Upper lobe of right lung (tissue), 1 donor: Measurements from ENCODE around the gene DISP3. TPM values are rescaled to one million over a fixed set of nuclear protein-coding genes. Genes with fewer than 3 reads are reported as not detected.

ENCODE experiments used
- ATAC-seq: fragments of 200-7000 bp; cut with Tn5 transposase; one replicate; pipeline ENCODE4 v1.9.1; 2020; ENCODE audit warnings: mild to moderate bottlenecking, moderate library complexity
- DNase-seq: peaks from one replicate; pipeline ENCODE4 v3.0.0-alpha.2; 2020
- H3K27ac ChIP-seq: fragments of 200-600 bp; one replicate; pipeline ENCODE4 v1.8.0; 2022
- H3K27me3 ChIP-seq: fragments of 200-600 bp; one replicate; pipeline ENCODE4 v1.8.0; 2022; ENCODE audit warnings: mild to moderate bottlenecking
- H3K36me3 ChIP-seq: fragments of 200-600 bp; one replicate; pipeline ENCODE4 v1.8.0; 2022
- H3K4me1 ChIP-seq: fragments of 200-600 bp; one replicate; pipeline ENCODE4 v1.8.0; 2022
- H3K4me3 ChIP-seq: fragments of 200-600 bp; one replicate; pipeline ENCODE4 v1.8.0; 2022; ENCODE audit warnings: mild to moderate bottlenecking
- H3K9me3 ChIP-seq: fragments of 200-600 bp; one replicate; pipeline ENCODE4 v1.8.0; 2022
- intact Hi-C: fragments of 100-400 bp; cut with DNase I; formaldehyde crosslinking; loops from one replicate; pipeline ENCODE4 v1.11.0; 2022
- total RNA-seq: library from RNA; stranded (reverse); fragmentation: NEBNext Ultra II Directional; extraction: Animal tissue kit (Norgen Biotek cat#: 25700); gene quantifications from one replicate; pipeline ENCODE4 v1.2.1, GENCODE V29; 2021
- TF ChIP-seq, protein P1 (sequence below): fragments of 200-600 bp; IDR thresholded peaks from one replicate; pipeline ENCODE4 v1.8.0; 2022; ENCODE audit warnings: antibody characterized with exemption
- donor health status: DM: no; HTN: yes; CAD: no; lungs with severe emphysema.

The DISP3 gene
- total RNA-seq, 1 donor from 2014 or later = not detected

DNA sequence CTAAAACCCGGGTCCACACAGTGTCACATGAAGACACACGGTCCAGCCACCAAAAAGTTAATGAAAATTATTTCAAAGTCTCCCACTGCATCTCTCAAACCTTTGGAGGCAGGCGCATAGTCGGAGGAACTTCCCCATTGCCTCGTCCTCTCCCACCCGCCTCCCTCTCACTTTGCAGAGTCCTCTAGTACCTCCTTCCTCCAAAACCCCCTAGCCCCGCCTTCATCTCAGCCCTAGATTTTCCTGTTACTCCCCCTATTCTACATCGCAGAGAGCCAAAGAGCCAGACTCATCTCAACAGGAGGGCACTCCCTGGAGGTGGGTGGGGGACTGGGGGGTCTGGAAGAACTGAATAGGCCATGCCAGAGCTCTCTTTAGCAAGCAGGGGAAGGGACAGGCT is 79.3 kb downstream of the DISP3 start:
- H3K9me3 ChIP-seq = no peaks in the 10 kb centered on the region
- H3K27me3 ChIP-seq = peaks cover 46% of the 10 kb centered on the region
- TF ChIP-seq, protein P1, sequence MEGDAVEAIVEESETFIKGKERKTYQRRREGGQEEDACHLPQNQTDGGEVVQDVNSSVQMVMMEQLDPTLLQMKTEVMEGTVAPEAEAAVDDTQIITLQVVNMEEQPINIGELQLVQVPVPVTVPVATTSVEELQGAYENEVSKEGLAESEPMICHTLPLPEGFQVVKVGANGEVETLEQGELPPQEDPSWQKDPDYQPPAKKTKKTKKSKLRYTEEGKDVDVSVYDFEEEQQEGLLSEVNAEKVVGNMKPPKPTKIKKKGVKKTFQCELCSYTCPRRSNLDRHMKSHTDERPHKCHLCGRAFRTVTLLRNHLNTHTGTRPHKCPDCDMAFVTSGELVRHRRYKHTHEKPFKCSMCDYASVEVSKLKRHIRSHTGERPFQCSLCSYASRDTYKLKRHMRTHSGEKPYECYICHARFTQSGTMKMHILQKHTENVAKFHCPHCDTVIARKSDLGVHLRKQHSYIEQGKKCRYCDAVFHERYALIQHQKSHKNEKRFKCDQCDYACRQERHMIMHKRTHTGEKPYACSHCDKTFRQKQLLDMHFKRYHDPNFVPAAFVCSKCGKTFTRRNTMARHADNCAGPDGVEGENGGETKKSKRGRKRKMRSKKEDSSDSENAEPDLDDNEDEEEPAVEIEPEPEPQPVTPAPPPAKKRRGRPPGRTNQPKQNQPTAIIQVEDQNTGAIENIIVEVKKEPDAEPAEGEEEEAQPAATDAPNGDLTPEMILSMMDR = no peak
- ATAC-seq = no peak
- H3K36me3 ChIP-seq = no peaks in the 10 kb centered on the region
- H3K4me1 ChIP-seq = no peaks in the 10 kb centered on the region
- no peak overlapping the region for H3K4me3 ChIP-seq
- peak; percentile 28 for DNase-seq
- intact Hi-C loops = no loop called here
- no peak overlapping the region for H3K27ac ChIP-seq

DNA sequence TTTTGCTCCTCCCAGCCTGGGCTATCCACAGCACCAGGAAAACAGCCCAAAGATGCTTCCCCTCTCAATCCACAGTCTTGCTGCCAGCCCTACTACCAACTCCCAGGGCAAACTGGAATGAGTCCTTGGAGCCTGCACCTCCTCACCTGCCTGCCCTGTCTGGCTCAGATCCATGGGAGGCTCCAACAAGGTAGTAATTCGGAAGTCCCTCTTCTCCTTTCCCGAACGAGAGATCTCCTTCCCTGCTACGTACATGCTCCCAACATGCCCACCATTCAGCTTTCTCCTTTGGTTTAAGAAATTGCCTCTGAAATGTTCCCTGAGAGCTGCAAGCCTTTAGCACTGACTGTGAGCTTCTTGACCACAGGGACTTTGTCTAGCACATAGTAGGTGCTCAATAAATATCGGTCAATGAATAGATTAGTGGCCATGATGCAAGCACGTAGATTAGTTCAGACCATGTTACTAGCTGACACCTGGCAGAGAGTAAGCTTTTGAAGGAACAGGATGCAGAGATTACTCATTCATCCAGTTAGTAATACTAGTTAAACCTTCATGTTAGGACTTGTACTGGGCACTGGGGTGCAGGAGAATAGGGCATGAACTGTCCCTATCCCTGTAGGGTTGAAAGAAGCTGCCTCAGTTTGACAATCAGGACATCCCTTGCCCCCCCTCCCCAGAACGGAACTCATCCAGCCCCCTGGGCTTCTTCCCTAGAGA is 80.1 kb downstream of the DISP3 start:
- Histone ChIP-seq H3K4me1 (no peaks in the 10 kb centered on the region), H3K27ac (no peak overlapping the region), H3K36me3 (no peaks in the 10 kb centered on the region), H3K4me3 (no peak overlapping the region), H3K27me3 (peaks cover 42% of the 10 kb centered on the region), H3K9me3 (no peaks in the 10 kb centered on the region)
- intact Hi-C loops = no loop called here
- no peak for DNase-seq
- TF ChIP-seq, protein P1 = no peak
- ATAC-seq = no peak

DNA sequence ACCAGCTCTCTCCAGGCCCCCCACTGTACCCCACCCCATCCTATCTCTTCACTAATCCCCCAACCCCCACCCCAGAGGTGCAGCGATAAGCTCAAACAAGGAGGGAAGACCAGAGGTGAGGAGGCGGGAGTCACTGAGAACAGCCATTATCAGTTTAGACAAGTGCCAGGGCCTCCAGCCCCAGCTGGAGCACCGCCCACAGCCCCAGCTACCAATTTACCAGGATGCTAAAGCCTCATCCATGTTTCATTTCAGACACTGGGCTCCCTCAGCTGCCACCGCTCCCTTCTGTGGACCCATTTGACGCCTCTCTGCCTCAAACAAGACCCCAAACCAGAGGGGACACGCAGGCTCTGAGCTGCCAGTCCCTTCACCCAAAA is 80.6 kb downstream of the DISP3 start:
- no peak for ATAC-seq
- intact Hi-C loops = no loop called here

DNA sequence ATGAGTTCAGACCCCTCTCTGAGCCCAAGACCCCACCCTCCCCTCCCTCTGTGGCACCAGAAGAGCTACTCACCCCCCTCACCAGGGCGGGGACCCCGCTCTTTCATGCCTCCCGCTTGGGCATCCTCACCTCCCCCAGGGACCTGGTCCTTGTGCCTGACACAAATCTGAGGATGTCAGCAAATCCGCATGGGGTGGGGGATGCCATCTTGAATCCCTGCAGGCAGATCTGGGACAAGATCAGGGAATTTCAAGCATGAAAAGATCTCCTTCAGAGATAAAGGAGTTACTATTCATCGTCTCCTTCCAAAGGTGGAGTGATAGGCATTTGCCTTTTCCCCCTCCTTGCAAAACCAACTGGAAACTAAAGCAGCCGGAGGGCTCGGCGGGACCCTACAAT is 81.1 kb downstream of the DISP3 start:
- no peak overlapping the region for H3K4me3 ChIP-seq
- TF ChIP-seq, protein P1 = no peak
- H3K27me3 ChIP-seq = peaks cover 33% of the 10 kb centered on the region
- H3K36me3 ChIP-seq = no peaks in the 10 kb centered on the region
- intact Hi-C loops = no loop called here
- no peaks in the 10 kb centered on the region for H3K4me1 ChIP-seq
- H3K27ac ChIP-seq = no peak overlapping the region
- DNase-seq = peak; percentile 36
- no peak for ATAC-seq
- H3K9me3 ChIP-seq = no peaks in the 10 kb centered on the region

More for the DNA sequence above, 80.6 kb downstream of the DISP3 start:
- no peaks in the 10 kb centered on the region for H3K9me3 ChIP-seq
- H3K4me1 ChIP-seq = no peaks in the 10 kb centered on the region
- no peaks in the 10 kb centered on the region for H3K36me3 ChIP-seq
- peaks cover 38% of the 10 kb centered on the region for H3K27me3 ChIP-seq
- H3K4me3 ChIP-seq = no peak overlapping the region
- TF ChIP-seq, protein P1 = no peak
- no peak for DNase-seq
- no peak overlapping the region for H3K27ac ChIP-seq

DNA sequence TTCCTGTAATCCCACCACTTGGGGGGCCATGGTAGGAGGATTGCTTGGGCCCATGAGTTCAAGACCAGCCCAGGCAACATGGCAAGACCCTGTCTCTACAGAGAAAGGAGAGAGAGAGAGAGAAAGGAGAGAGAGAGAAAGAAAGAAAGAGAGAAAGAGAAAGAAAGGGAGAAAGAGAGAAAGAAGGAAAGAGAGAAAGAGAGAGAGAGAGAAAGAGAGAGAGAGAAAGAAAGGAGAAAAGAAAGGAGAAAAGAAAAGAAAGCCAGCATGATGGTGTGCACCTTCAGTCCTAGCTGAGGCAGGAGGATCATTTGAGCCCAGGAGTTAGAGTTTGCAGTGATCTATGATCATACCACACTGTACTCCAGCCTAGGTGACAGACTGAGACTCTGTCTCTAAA is 82.8 kb downstream of the DISP3 start:
- no peak for DNase-seq
- intact Hi-C loops = no loop called here
- Histone ChIP-seq H3K9me3 (no peaks in the 10 kb centered on the region), H3K27ac (no peak overlapping the region), H3K4me3 (no peak overlapping the region), H3K36me3 (no peaks in the 10 kb centered on the region), H3K27me3 (peaks cover 22% of the 10 kb centered on the region), H3K4me1 (no peaks in the 10 kb centered on the region)
- ATAC-seq = no peak
- TF ChIP-seq, protein P1 = no peak

DNA sequence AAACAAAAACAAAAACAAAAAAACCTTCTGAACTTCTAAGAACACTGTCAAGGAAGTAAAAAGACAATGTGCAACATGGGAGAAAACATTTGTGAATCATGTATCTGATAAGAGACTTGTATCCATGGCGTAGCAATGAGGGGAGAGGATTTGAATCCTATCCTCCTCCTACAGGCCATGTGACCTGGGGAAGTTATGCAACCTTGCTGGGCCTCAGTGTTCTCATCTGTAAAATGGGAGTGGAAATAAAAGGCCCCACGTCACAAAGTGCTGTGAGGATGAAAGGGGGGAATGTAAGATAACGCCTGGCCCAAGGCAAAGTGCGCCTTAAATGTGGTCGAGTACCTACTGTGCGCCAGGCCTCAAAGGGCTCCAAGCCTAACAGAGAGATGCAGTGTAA is 83.7 kb downstream of the DISP3 start:
- Histone ChIP-seq H3K4me1 (no peaks in the 10 kb centered on the region), H3K36me3 (no peaks in the 10 kb centered on the region), H3K27me3 (peaks cover 15% of the 10 kb centered on the region), H3K27ac (no peak overlapping the region), H3K4me3 (no peak overlapping the region), H3K9me3 (no peaks in the 10 kb centered on the region)
- intact Hi-C loops = no loop called here
- ATAC-seq (no peak), DNase-seq (no peak)
- TF ChIP-seq, protein P1 = no peak
